MM.1S (cell line): ENCODE measurements around the gene LITAF.

ENCODE experiments used
- EZH2 ChIP-seq: fragments of 300-600 bp; sonication (generic); optimal IDR thresholded peaks from 2 replicates; pipeline ENCODE3; 2017; ENCODE audit warnings: low read depth, mild to moderate bottlenecking, antibody characterized with exemption, low read length, mixed read lengths
- EZH2phosphoT487 ChIP-seq: fragments of 300-600 bp; sonication (generic); IDR thresholded peaks from 2 replicates; pipeline ENCODE4 v1.6.1; 2018; ENCODE audit warnings: antibody characterized with exemption, low read length
- TF ChIP-seq, protein P1 (sequence below): fragments of 300-600 bp; sonication (generic); IDR thresholded peaks from 2 replicates; pipeline ENCODE4 v1.5.1; 2016; ENCODE audit warnings: antibody characterized with exemption, low read length, mixed read lengths

GRCh38 chr16:11503566-11503965 lies 83.2 kb downstream of the LITAF start:
- TF ChIP-seq, protein P1, sequence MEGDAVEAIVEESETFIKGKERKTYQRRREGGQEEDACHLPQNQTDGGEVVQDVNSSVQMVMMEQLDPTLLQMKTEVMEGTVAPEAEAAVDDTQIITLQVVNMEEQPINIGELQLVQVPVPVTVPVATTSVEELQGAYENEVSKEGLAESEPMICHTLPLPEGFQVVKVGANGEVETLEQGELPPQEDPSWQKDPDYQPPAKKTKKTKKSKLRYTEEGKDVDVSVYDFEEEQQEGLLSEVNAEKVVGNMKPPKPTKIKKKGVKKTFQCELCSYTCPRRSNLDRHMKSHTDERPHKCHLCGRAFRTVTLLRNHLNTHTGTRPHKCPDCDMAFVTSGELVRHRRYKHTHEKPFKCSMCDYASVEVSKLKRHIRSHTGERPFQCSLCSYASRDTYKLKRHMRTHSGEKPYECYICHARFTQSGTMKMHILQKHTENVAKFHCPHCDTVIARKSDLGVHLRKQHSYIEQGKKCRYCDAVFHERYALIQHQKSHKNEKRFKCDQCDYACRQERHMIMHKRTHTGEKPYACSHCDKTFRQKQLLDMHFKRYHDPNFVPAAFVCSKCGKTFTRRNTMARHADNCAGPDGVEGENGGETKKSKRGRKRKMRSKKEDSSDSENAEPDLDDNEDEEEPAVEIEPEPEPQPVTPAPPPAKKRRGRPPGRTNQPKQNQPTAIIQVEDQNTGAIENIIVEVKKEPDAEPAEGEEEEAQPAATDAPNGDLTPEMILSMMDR = no peak
- no peak for TF ChIP-seq EZH2
- no peak for TF ChIP-seq EZH2phosphoT487
